Sciatic nerve (tissue), 2 donors: ENCODE measurements around the gene MEAF6. TPM values are rescaled to one million over a fixed set of nuclear protein-coding genes. Genes with fewer than 3 reads are reported as not detected.

Source experiments
- ATAC-seq: fragments of 200-7000 bp; cut with Tn5 transposase; one replicate; pipeline ENCODE4 v1.9.1; 2020; ENCODE audit warnings: mild to moderate bottlenecking, moderate library complexity
- DNase-seq: peaks from one replicate; pipeline ENCODE4 v3.0.0-alpha.2; 2020; ENCODE audit warnings: low spot score
- intact Hi-C: fragments of 100-400 bp; cut with DNase I; formaldehyde crosslinking; loops from one replicate; pipeline ENCODE4 v1.14.2; 2022
- microRNA-seq: library from miRNA; unstranded; fragments of <30 nt; microRNA quantifications from one replicate; pipeline ENCODE4 v1.2.0, GENCODE V29; 2020
- total RNA-seq: library from RNA; stranded (reverse); fragmentation: NEBNext Ultra II Directional; extraction: Animal tissue kit (Norgen Biotek cat#: 25700); gene quantifications from one replicate; pipeline ENCODE4 v1.2.1, GENCODE V29; 2021
- donor health status: DM: no; HTN: no; CAD: no.
- donor health status: DM: no; HTN: no; CAD: no.

Gene MEAF6
- total RNA-seq, 1 donor from 2014 or later, result 52.7 TPM

- DNase-seq (no peak), ATAC-seq (no peak)
- intact Hi-C loops, result loop anchor here (2.0 kb wide), 1 partner anchor 35 kb away; no protein-coding TSS in a partner anchor
Measured at GRCh38 chr1:37453647-37454046, 60.9 kb downstream of the MEAF6 start.

GRCh38 chr1:37452416-37452815 lies 62.1 kb downstream of the MEAF6 start:
- intact Hi-C loops, result no loop called here
- no peak for DNase-seq
- no peak for ATAC-seq

- no peak for DNase-seq
- intact Hi-C loops, result no loop called here
- ATAC-seq, result no peak
Measured at GRCh38 chr1:37449936-37450335, 64.6 kb downstream of the MEAF6 start.

- no peak for DNase-seq
- intact Hi-C loops, result no loop called here
- no peak for ATAC-seq
Measured at GRCh38 chr1:37448691-37449417, 65.7 kb downstream of the MEAF6 start.

- ATAC-seq, result no peak
- intact Hi-C loops, result no loop called here
- DNase-seq, result no peak
Measured at GRCh38 chr1:37448185-37448584, 66.4 kb downstream of the MEAF6 start.

GRCh38 chr1:37446874-37447273 lies 67.7 kb downstream of the MEAF6 start:
- intact Hi-C loops, result no loop called here
- DNase-seq, result no peak
- no peak for ATAC-seq

GRCh38 chr1:37442644-37443043 lies 71.9 kb downstream of the MEAF6 start:
- ATAC-seq, result no peak
- no peak for DNase-seq
- intact Hi-C loops, result no loop called here

Small RNA genes lying within 50 kb of the gene (microRNA-seq; reads per million reads assigned to microRNA genes)
- not detected for gene MIR5581
- gene MIR6732, result not detected

Other genes with a start within 250 kb of the MEAF6 start
- 5.8 TPM for gene ZC3H12A, start 40.2 kb downstream of the MEAF6 start, total RNA-seq
- 17.3 TPM for gene SNIP1, start 39.5 kb upstream of the MEAF6 start, total RNA-seq
- 11.5 TPM for gene DNALI1, start 42.2 kb upstream of the MEAF6 start, total RNA-seq
- gene GNL2, start 81.2 kb upstream of the MEAF6 start, total RNA-seq, result 34.0 TPM
- 0.13 TPM for gene RSPO1, start 120.1 kb upstream of the MEAF6 start, total RNA-seq
- gene CDCA8, start 177.8 kb upstream of the MEAF6 start, total RNA-seq, result 0.85 TPM